Urothelium cell line (cell line): ENCODE measurements around the gene FILIP1L.
"Not testable (repeated sequence)": the region's sequence is repeated elsewhere in the genome, so short reads cannot be mapped to it uniquely, and the experiment has no call there.

Experiments
- DNase-seq: peaks from one replicate; pipeline ENCODE4 v3.0.0; 2011; ENCODE audit warnings: low spot score, mixed read lengths
- FAIRE-seq: peaks from 2 replicates; lab custom pipeline; 2011; peaks lifted over from hg19 to GRCh38; lab: Jason Lieb, UNC

Gene FILIP1L

GRCh38 chr3:100100425-100100824 lies 13.9 kb downstream of the FILIP1L start:
- DNase-seq (no peak), FAIRE-seq (no peak)

GRCh38 chr3:100099621-100100020 lies 14.7 kb downstream of the FILIP1L start:
- DNase-seq, result no peak
- no peak for FAIRE-seq

GRCh38 chr3:100098784-100099070 lies 15.6 kb downstream of the FILIP1L start:
- DNase-seq (no peak), FAIRE-seq (no peak)

GRCh38 chr3:100097919-100098783 lies 16.1 kb downstream of the FILIP1L start:
- FAIRE-seq (no peak), DNase-seq (no peak)

GRCh38 chr3:100096866-100097265 lies 17.4 kb downstream of the FILIP1L start:
- FAIRE-seq (no peak), DNase-seq (no peak)

GRCh38 chr3:100096286-100096685 lies 18.0 kb downstream of the FILIP1L start:
- not testable (repeated sequence) for DNase-seq, FAIRE-seq

GRCh38 chr3:100093831-100094230 lies 20.5 kb downstream of the FILIP1L start:
- no peak for FAIRE-seq
- DNase-seq, result no peak

- no peak for FAIRE-seq
- DNase-seq, result no peak
Measured at GRCh38 chr3:100090669-100091005, 23.7 kb downstream of the FILIP1L start.

- DNase-seq, result peak; percentile 53
- no peak for FAIRE-seq
Measured at GRCh38 chr3:100089812-100090668, 24.3 kb downstream of the FILIP1L start.

GRCh38 chr3:100088735-100089368 lies 25.4 kb downstream of the FILIP1L start:
- FAIRE-seq, result no peak
- DNase-seq, result no peak

- no peak for FAIRE-seq
- DNase-seq, result no peak
Measured at GRCh38 chr3:100087198-100087597, 27.1 kb downstream of the FILIP1L start.

- FAIRE-seq, result no peak
- no peak for DNase-seq
Measured at GRCh38 chr3:100086401-100086800, 27.9 kb downstream of the FILIP1L start.

GRCh38 chr3:100084100-100084806 lies 30.0 kb downstream of the FILIP1L start:
- no peak for FAIRE-seq
- no peak for DNase-seq

- DNase-seq (no peak), FAIRE-seq (no peak)
Measured at GRCh38 chr3:100083209-100083608, 31.1 kb downstream of the FILIP1L start.

GRCh38 chr3:100082714-100083113 lies 31.6 kb downstream of the FILIP1L start:
- DNase-seq, result no peak
- no peak for FAIRE-seq

- FAIRE-seq, result no peak
- DNase-seq, result no peak
Measured at GRCh38 chr3:100081986-100082692, 32.2 kb downstream of the FILIP1L start.

- DNase-seq (no peak), FAIRE-seq (no peak)
Measured at GRCh38 chr3:100081311-100081710, 33.0 kb downstream of the FILIP1L start.

GRCh38 chr3:100080573-100080972 lies 33.7 kb downstream of the FILIP1L start:
- DNase-seq (no peak), FAIRE-seq (no peak)

GRCh38 chr3:100079328-100079727 lies 35.0 kb downstream of the FILIP1L start:
- FAIRE-seq, result no peak
- DNase-seq, result no peak

- DNase-seq, result no peak
- no peak for FAIRE-seq
Measured at GRCh38 chr3:100076731-100077529, 37.4 kb downstream of the FILIP1L start.
